ENCODE results near the gene EMILIN1.
A peak's percentile ranks its signal among the peaks of the same experiment; 100 is the strongest.

- TF ChIP-seq CTCF (conservative IDR thresholded peaks at IDR 0.05; ENCODE audit: low read depth, low read length) = peak; percentile 30; the same call in 1 of the 2 replicates
- no peak for TF ChIP-seq EZH2 (IDR thresholded peaks at IDR 0.05; ENCODE audit: borderline replicate concordance, low read depth, low read length, poor library complexity, severe bottlenecking)
Observed at GRCh38 chr2:27133905-27134780, 55.7 kb downstream of the EMILIN1 start, which contains the start of gene PREB.
